DOHH2 (cell line): ENCODE measurements around the gene DCAF4.

Experiments
- EZH2phosphoT487 ChIP-seq: fragments of 200-600 bp; sonication (generic); IDR thresholded peaks from 2 replicates; pipeline ENCODE4 v1.6.1; 2017; ENCODE audit warnings: borderline replicate concordance, mild to moderate bottlenecking, antibody characterized with exemption, low read length, moderate library complexity, mixed read lengths
- TF ChIP-seq, protein P1 (sequence below): fragments of 200-600 bp; sonication (generic); IDR thresholded peaks from one replicate; pipeline ENCODE4 v1.5.1; 2014; ENCODE audit warnings: antibody characterized with exemption, mild to moderate bottlenecking, low read depth, low read length; ENCODE audit not compliant: poor library complexity, severe bottlenecking

DNA sequence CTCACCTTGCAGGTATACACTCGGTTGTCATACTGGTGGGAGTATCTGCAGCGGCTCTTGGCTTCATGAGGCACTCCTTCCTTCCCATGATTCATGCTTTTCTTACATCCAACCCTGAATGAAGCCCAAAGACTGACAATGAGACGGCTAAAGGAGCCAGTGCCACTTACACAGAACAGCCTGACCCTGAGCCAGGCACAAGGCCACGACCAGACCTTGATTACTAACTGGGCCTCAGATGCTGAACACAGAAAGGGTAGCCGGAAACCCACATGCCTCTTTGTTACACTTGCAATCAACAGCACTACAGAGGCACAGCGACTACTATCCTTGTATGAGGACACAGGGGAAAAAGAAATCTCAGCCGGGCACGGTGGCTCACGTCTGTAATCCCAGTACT is 52.6 kb downstream of the DCAF4 start:
- TF ChIP-seq, protein P1, sequence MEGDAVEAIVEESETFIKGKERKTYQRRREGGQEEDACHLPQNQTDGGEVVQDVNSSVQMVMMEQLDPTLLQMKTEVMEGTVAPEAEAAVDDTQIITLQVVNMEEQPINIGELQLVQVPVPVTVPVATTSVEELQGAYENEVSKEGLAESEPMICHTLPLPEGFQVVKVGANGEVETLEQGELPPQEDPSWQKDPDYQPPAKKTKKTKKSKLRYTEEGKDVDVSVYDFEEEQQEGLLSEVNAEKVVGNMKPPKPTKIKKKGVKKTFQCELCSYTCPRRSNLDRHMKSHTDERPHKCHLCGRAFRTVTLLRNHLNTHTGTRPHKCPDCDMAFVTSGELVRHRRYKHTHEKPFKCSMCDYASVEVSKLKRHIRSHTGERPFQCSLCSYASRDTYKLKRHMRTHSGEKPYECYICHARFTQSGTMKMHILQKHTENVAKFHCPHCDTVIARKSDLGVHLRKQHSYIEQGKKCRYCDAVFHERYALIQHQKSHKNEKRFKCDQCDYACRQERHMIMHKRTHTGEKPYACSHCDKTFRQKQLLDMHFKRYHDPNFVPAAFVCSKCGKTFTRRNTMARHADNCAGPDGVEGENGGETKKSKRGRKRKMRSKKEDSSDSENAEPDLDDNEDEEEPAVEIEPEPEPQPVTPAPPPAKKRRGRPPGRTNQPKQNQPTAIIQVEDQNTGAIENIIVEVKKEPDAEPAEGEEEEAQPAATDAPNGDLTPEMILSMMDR: no peak
- TF ChIP-seq EZH2phosphoT487: no peak
